HCT116 (cell line): Measurements from ENCODE around the gene PTPN9. TPM values are rescaled to one million over a fixed set of nuclear protein-coding genes. Genes with fewer than 3 reads are reported as not detected.

ENCODE experiments used
- ATAC-seq: fragments of 200-7000 bp; cut with Tn5 transposase; 2 replicates; pipeline ENCODE4 v1.9.1; 2020; ENCODE audit warnings: mild to moderate bottlenecking, moderate library complexity
- BruUV-seq: library from RNA; stranded (reverse); fragments of 400-500 nt; replicated peaks from 2 replicates; lab custom pipeline; 2021; lab: Mats Ljungman, UMichigan
- CTCF ChIA-PET: fragments of 300-600 bp; sonication (Branson Sonifier 250); formaldehyde crosslinking; loops from one replicate; lab custom pipeline; 2021; ENCODE audit warnings: antibody characterized with exemption; lab: Charles Lee
- POLR2A ChIA-PET: fragments of 300-600, 350-600 bp; sonication (Branson Sonifier 250); formaldehyde crosslinking; loops from one replicate; lab custom pipeline; 2021; ENCODE audit warnings: antibody characterized with exemption; lab: Charles Lee
- RAD21 ChIA-PET, 2 experiments: fragments of 300-600 bp; sonication (Branson Sonifier 250); formaldehyde crosslinking; loops; one replicate each; lab custom pipeline; 2023; ENCODE audit warnings: low total read pairs in 2 of 2; ENCODE audit not compliant: uncharacterized antibody in 2 of 2, unreplicated experiment in 2 of 2, low non-redundant PET in 1 of 2; lab: Charles Lee
- DNase-seq: peaks from one replicate; pipeline ENCODE4 v3.0.0-alpha.2; 2010; ENCODE audit warnings: low read depth, low spot score
- H2AFZ ChIP-seq: fragments of 200-600 bp; shearing (Covaris generic), sonication (generic); 2 replicates; pipeline ENCODE4 v1.6.1; 2017; ENCODE audit warnings: low read depth, mixed run types, mixed read lengths, antibody characterized with exemption, low read length; ENCODE audit not compliant: poor library complexity, severe bottlenecking
- H3K27ac ChIP-seq: 2 replicates; pipeline ENCODE4 v1.5.1; 2012; ENCODE audit warnings: low read depth, low read length
- H3K27me3 ChIP-seq: fragments of 200-600 bp; sonication (generic); 2 replicates; pipeline ENCODE4 v1.6.1; 2016; ENCODE audit warnings: mixed run types, low read length, mixed read lengths; ENCODE audit not compliant: insufficient read depth
- H3K36me3 ChIP-seq, 2 experiments: fragments of 200-500 bp in 1 of 2; fragments of 200-600 bp in 1 of 2; sonication (Bioruptor generic) in 1 of 2; sonication (generic) in 1 of 2; 2 replicates each; pipeline versions ENCODE4 v1.5.1 to v1.6.1; 2014 to 2016; ENCODE audit warnings: low read length in 2 of 2, inconsistent platforms in 1 of 2, mixed read lengths in 1 of 2, mixed run types in 1 of 2; ENCODE audit not compliant: insufficient read depth in 2 of 2, control insufficient read depth in 1 of 2
- H3K4me1 ChIP-seq, 2 experiments: fragments of 200-600 bp in 1 of 2; sonication (generic) in 1 of 2; 2 replicates each; pipeline versions ENCODE4 v1.5.1 to v1.6.1; 2012 to 2017; ENCODE audit warnings: low read length in 2 of 2, inconsistent platforms in 1 of 2, mild to moderate bottlenecking in 1 of 2, mixed read lengths in 1 of 2, mixed run types in 1 of 2, moderate library complexity in 1 of 2; ENCODE audit not compliant: insufficient read depth in 2 of 2, control insufficient read depth in 1 of 2
- H3K4me2 ChIP-seq: fragments of 200-600 bp; sonication (generic); 2 replicates; pipeline ENCODE4 v1.6.1; 2017; ENCODE audit warnings: mixed run types, low read length, mixed read lengths
- H3K4me3 ChIP-seq, 2 experiments: fragments of 200-600 bp in 1 of 2; sonication (generic) in 1 of 2; replicated peaks in 1 of 2; 2 replicates each; pipeline ENCODE4 v1.5.1; 2011 to 2016; ENCODE audit warnings: low read length in 2 of 2, control low read depth in 1 of 2, low read depth in 1 of 2, mild to moderate bottlenecking in 1 of 2, mixed read lengths in 1 of 2, mixed run types in 1 of 2
- H3K79me2 ChIP-seq: fragments of 200-600 bp; sonication (generic); 2 replicates; pipeline ENCODE4 v1.6.1; 2017; ENCODE audit warnings: mild to moderate bottlenecking, mixed run types, low read length, moderate library complexity, mixed read lengths; ENCODE audit not compliant: insufficient read depth
- H3K9ac ChIP-seq: fragments of 200-600 bp; sonication (generic); 2 replicates; pipeline ENCODE4 v1.6.1; 2016; ENCODE audit warnings: low read length, mixed read lengths
- H3K9me2 ChIP-seq: fragments of 200-600 bp; sonication (generic), shearing (Covaris generic); 2 replicates; pipeline ENCODE4 v1.6.1; 2017; ENCODE audit warnings: mixed run types, mild to moderate bottlenecking, moderate library complexity; ENCODE audit not compliant: insufficient read depth
- H3K9me3 ChIP-seq, 2 experiments: fragments of 200-500 bp in 1 of 2; fragments of 200-600 bp in 1 of 2; sonication (Bioruptor generic) in 1 of 2; sonication (generic) in 1 of 2; 2 replicates each; pipeline ENCODE4 v1.6.1; 2014 to 2017; ENCODE audit warnings: low read length in 2 of 2, mixed read lengths in 2 of 2, inconsistent platforms in 1 of 2, low read depth in 1 of 2, mild to moderate bottlenecking in 1 of 2, mixed run types in 1 of 2, moderate library complexity in 1 of 2; ENCODE audit not compliant: control insufficient read depth in 1 of 2, insufficient read depth in 1 of 2
- H4K20me1 ChIP-seq: fragments of 200-600 bp; sonication (generic), shearing (Covaris generic); 2 replicates; pipeline ENCODE4 v1.6.1; 2017; ENCODE audit warnings: mixed run types, mild to moderate bottlenecking, moderate library complexity; ENCODE audit not compliant: insufficient read depth
- ATF3 ChIP-seq: IDR thresholded peaks from 2 replicates; pipeline ENCODE4 v1.6.1; 2012
- CEBPB ChIP-seq: IDR thresholded peaks from 2 replicates; pipeline ENCODE4 v1.6.1; 2012; ENCODE audit warnings: low read depth
- CTCF ChIP-seq, 3 experiments: fragments of 200-600 bp in 1 of 3; sonication (generic) in 1 of 3; IDR thresholded peaks in 2 of 3; conservative IDR thresholded peaks in 1 of 3; 2 replicates each; pipeline ENCODE4 v1.5.1; 2012 to 2017; ENCODE audit warnings: low read depth in 2 of 3, low read length in 2 of 3, antibody characterized with exemption in 1 of 3, borderline replicate concordance in 1 of 3, control low read depth in 1 of 3, mild to moderate bottlenecking in 1 of 3, mixed read lengths in 1 of 3, mixed run types in 1 of 3, moderate library complexity in 1 of 3; ENCODE audit not compliant: insufficient read depth in 1 of 3
- ELF1 ChIP-seq: IDR thresholded peaks from 2 replicates; pipeline ENCODE4 v1.6.1; 2012; ENCODE audit warnings: low read depth, borderline replicate concordance
- EZH2 ChIP-seq: fragments of 200-600 bp; sonication (generic); IDR thresholded peaks from 2 replicates; pipeline ENCODE4 v1.6.1; 2017; ENCODE audit warnings: antibody characterized with exemption, mixed run types
- POLR2A ChIP-seq: IDR thresholded peaks from 2 replicates; pipeline ENCODE4 v1.7.0; 2011; ENCODE audit warnings: borderline replicate concordance; ENCODE audit not compliant: insufficient read depth, insufficient read length; ENCODE audit errors: extremely low read depth
- REST ChIP-seq: IDR thresholded peaks from 2 replicates; pipeline ENCODE4 v1.6.1; 2012; ENCODE audit warnings: low read depth
- SIN3A ChIP-seq: IDR thresholded peaks from 2 replicates; pipeline ENCODE4 v1.6.1; 2012; ENCODE audit warnings: low read depth
- SRF ChIP-seq: IDR thresholded peaks from 2 replicates; pipeline ENCODE4 v1.6.1; 2012; ENCODE audit warnings: low read depth
- ZBTB33 ChIP-seq: IDR thresholded peaks from 2 replicates; pipeline ENCODE4 v1.6.1; 2011; ENCODE audit warnings: mild to moderate bottlenecking, low read length, moderate library complexity; ENCODE audit not compliant: insufficient replicate concordance; ENCODE audit errors: extremely low read depth
- ZNF274 ChIP-seq: fragments of 200-500 bp; sonication (Bioruptor generic); IDR thresholded peaks from 2 replicates; pipeline ENCODE4 v1.6.1; 2014; ENCODE audit warnings: mild to moderate bottlenecking, low read depth, low read length, inconsistent platforms
- intact Hi-C: fragments of 100-400 bp; cut with micrococcal nuclease; formaldehyde crosslinking; loops from 2 replicates; pipeline ENCODE4 v1.10.0; 2022
- total RNA-seq: library from RNA; stranded (reverse); gene quantifications from one replicate; pipeline ENCODE4 v1.2.1, GENCODE V29; 2021; ENCODE audit not compliant: unreplicated experiment

PTPN9 gene
- total RNA-seq, 1 experiment from 2014 or later = 21.1 TPM

- H3K9ac ChIP-seq = no peak overlapping the region
- ATAC-seq (no peak), DNase-seq (no peak)
- POLR2A ChIA-PET = no interaction called here
- no peaks in the 10 kb centered on the region for H3K9me3 ChIP-seq
- no TSS peak for BruUV-seq
- H3K27me3 ChIP-seq = no peaks in the 10 kb centered on the region
- RAD21 ChIA-PET = no interaction called here
- no peak overlapping the region for H2AFZ ChIP-seq
- no peak for TF ChIP-seq SIN3A
- TF ChIP-seq ATF3 = no peak
- TF ChIP-seq ELF1 = no peak
- no peak for TF ChIP-seq ZNF274
- no peak for TF ChIP-seq CTCF (IDR thresholded peaks at IDR 0.05 in 2 of 3, conservative IDR thresholded peaks at IDR 0.05 in 1 of 3; ENCODE audit: borderline replicate concordance in 1 of 3, insufficient read depth in 1 of 3, low read depth in 2 of 3, low read length in 2 of 3)
- TF ChIP-seq EZH2 = no peak
- TF ChIP-seq CEBPB = no peak
- TF ChIP-seq ZBTB33 = no peak
- no peak for TF ChIP-seq REST
- no peak for TF ChIP-seq SRF
- TF ChIP-seq POLR2A = no peak
- no peak overlapping the region for H3K4me2 ChIP-seq
- CTCF ChIA-PET = no interaction called here
- H3K4me1 ChIP-seq = no peaks in the 10 kb centered on the region
- intact Hi-C loops = no loop called here
- peaks cover 2 to 3% of the 10 kb centered on the region in 2 experiments; a peak in 2 of 4 replicates for H3K36me3 ChIP-seq
- H3K79me2 ChIP-seq = no peaks in the 10 kb centered on the region
- H4K20me1 ChIP-seq = no peaks in the 10 kb centered on the region
- no peak overlapping the region for H3K27ac ChIP-seq
- no peaks in the 10 kb centered on the region for H3K9me2 ChIP-seq
- H3K4me3 ChIP-seq = no peak overlapping the region
Observed at GRCh38 chr15:75493732-75494131, 85.4 kb downstream of the PTPN9 start.
